Tibial artery (tissue), 4 donors: ENCODE measurements around the gene HS1BP3.

Experiments used
- DNase-seq, 2 donors: peaks; one replicate each; pipeline ENCODE4 v3.0.0-alpha.2; 2019
- H3K27ac ChIP-seq, 2 donors: fragments of 200-600 bp; sonication (generic) in 1 of 2; 1 replicate in 1 of 2; 2 replicates in 1 of 2; pipeline ENCODE4 v1.5.1; 2018 to 2019; ENCODE audit warnings: mild to moderate bottlenecking in 1 of 2
- H3K27me3 ChIP-seq, 2 donors: fragments of 200-600 bp; sonication (generic) in 1 of 2; one replicate each; pipeline versions ENCODE4 v1.5.1 to v1.6.0; 2016 to 2019
- H3K36me3 ChIP-seq, 3 donors: fragments of 200-600 bp; sonication (generic) in 2 of 3; one replicate each; pipeline ENCODE4 v1.5.1; 2016 to 2019; ENCODE audit warnings: mild to moderate bottlenecking in 2 of 3
- H3K4me1 ChIP-seq, 4 donors: fragments of 200-600 bp; sonication (generic) in 2 of 4; 1 replicate in 3 of 4; 2 replicates in 1 of 4; pipeline ENCODE4 v1.5.1; 2016 to 2019
- H3K4me3 ChIP-seq, 2 donors: fragments of 200-600 bp; sonication (generic) in 1 of 2; 1 replicate in 1 of 2; 2 replicates in 1 of 2; pipeline ENCODE4 v1.5.1; 2018 to 2019; ENCODE audit warnings: mild to moderate bottlenecking in 2 of 2
- H3K9me3 ChIP-seq, 3 donors: fragments of 200-600 bp; sonication (generic) in 1 of 3; one replicate each; pipeline ENCODE4 v1.5.1; 2016 to 2019
- CTCF ChIP-seq, 2 experiments: fragments of 200-600 bp in 1 of 2; fragments of 450-650 bp in 1 of 2; IDR thresholded peaks; one replicate each; pipeline ENCODE4 v1.5.1; 2017 to 2019; ENCODE audit warnings: antibody characterized with exemption in 2 of 2, mild to moderate bottlenecking in 1 of 2, moderate library complexity in 1 of 2
- intact Hi-C: fragments of 100-400 bp; cut with DNase I; formaldehyde crosslinking; loops from one replicate; pipeline ENCODE4 v1.15.0; 2023; ENCODE audit warnings: low total_unique reads

HS1BP3 gene

GRCh38 chr2:20633794-20634506, 16.9 kb downstream of the HS1BP3 start:
- H3K4me3 ChIP-seq, result no peak overlapping the region

GRCh38 chr2:20633001-20633400, 17.9 kb downstream of the HS1BP3 start:
- Histone ChIP-seq H3K27me3 (no peaks in the 10 kb centered on the region), H3K36me3 (peaks cover 0 to 29% (median 17%) of the 10 kb centered on the region in 3 donors), H3K4me1 (peaks cover 0 to 66% (median 40%) of the 10 kb centered on the region in 4 donors), H3K9me3 (no peaks in the 10 kb centered on the region), H3K4me3 (no peak overlapping the region), H3K27ac (peak overlapping the region; percentile 95 to 98)
- no peak for DNase-seq
- intact Hi-C loops, result no loop called here
- no peak for TF ChIP-seq CTCF (IDR thresholded peaks at IDR 0.05)

More at GRCh38 chr2:20633794-20634506, 16.9 kb downstream of the HS1BP3 start:
- peak in 1 of 2 donors; percentile 88 for DNase-seq
- Histone ChIP-seq H3K27me3 (no peaks in the 10 kb centered on the region), H3K27ac (peak overlapping the region; percentile 95 to 98), H3K9me3 (no peaks in the 10 kb centered on the region), H3K4me1 (peaks cover 0 to 74% (median 48%) of the 10 kb centered on the region in 4 donors), H3K36me3 (peaks cover 0 to 36% (median 14%) of the 10 kb centered on the region in 3 donors)
- intact Hi-C loops, result loop anchor here (2.0 kb wide), 1 partner anchor 15 kb away; no protein-coding TSS in a partner anchor
- TF ChIP-seq CTCF (IDR thresholded peaks at IDR 0.05), result peak in 1 of 2 experiments; percentile 20

GRCh38 chr2:20632446-20632990, 18.4 kb downstream of the HS1BP3 start:
- Histone ChIP-seq H3K4me3 (no peak overlapping the region), H3K27me3 (no peaks in the 10 kb centered on the region), H3K4me1 (peaks cover 0 to 66% (median 35%) of the 10 kb centered on the region in 4 donors), H3K36me3 (peaks cover 0 to 26% (median 17%) of the 10 kb centered on the region in 3 donors), H3K9me3 (no peaks in the 10 kb centered on the region), H3K27ac (peak overlapping the region; percentile 28 to 98)
- TF ChIP-seq CTCF (IDR thresholded peaks at IDR 0.05), result no peak
- DNase-seq, result no peak
- intact Hi-C loops, result no loop called here

- Histone ChIP-seq H3K27me3 (no peaks in the 10 kb centered on the region), H3K27ac (peak overlapping the region in 1 of 2 donors; percentile 31), H3K4me3 (no peak overlapping the region), H3K9me3 (no peaks in the 10 kb centered on the region), H3K4me1 (peaks cover 0 to 68% (median 33%) of the 10 kb centered on the region in 4 donors), H3K36me3 (peaks cover 0 to 32% (median 17%) of the 10 kb centered on the region in 3 donors)
- no peak for TF ChIP-seq CTCF (IDR thresholded peaks at IDR 0.05)
- intact Hi-C loops, result no loop called here
- DNase-seq, result no peak
Measured at GRCh38 chr2:20631617-20632307, 19.1 kb downstream of the HS1BP3 start.

- H3K4me1 ChIP-seq, result peaks cover 0 to 68% (median 29%) of the 10 kb centered on the region in 4 donors
- TF ChIP-seq CTCF (IDR thresholded peaks at IDR 0.05), result no peak
- H3K27ac ChIP-seq, result no peak overlapping the region
- no peak for DNase-seq
- intact Hi-C loops, result no loop called here
- no peaks in the 10 kb centered on the region for H3K27me3 ChIP-seq
- peaks cover 0 to 39% (median 20%) of the 10 kb centered on the region in 3 donors for H3K36me3 ChIP-seq
- H3K9me3 ChIP-seq, result no peaks in the 10 kb centered on the region
- no peak overlapping the region for H3K4me3 ChIP-seq
Measured at GRCh38 chr2:20630967-20631366, 19.9 kb downstream of the HS1BP3 start.
